HG03565 (cell line): ENCODE data around the gene TRMT11.
"Not testable (repeated sequence)": the region's sequence is repeated elsewhere in the genome, so short reads cannot be mapped to it uniquely, and the experiment has no call there.

Experiments
- ATAC-seq: cut with Tn5 transposase; IDR thresholded peaks from one replicate; pipeline ENCODE4 v1.9.1; 2021; ENCODE audit warnings: mild to moderate bottlenecking, moderate library complexity; ENCODE audit not compliant: unreplicated experiment

Gene TRMT11

DNA sequence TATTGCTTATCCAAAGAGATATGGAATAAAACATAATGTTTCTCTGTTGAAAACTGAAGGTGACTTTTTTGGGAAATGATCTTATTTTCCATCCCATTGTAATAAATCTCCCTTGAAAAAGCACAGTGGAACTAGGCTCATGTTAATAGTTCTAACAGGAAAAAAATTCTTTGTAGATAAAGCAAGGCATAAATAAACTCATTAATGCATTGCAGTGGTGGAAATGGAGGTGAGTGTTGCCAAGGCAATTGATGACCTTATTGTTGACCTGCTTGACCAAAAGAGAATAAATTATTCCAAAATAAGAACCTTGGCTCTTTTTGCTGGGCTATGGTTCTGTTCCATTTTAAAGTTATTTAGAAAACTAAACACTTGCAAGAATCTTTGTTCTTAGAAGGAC, 55.2 kb downstream of the TRMT11 start:
- no peak for ATAC-seq

DNA sequence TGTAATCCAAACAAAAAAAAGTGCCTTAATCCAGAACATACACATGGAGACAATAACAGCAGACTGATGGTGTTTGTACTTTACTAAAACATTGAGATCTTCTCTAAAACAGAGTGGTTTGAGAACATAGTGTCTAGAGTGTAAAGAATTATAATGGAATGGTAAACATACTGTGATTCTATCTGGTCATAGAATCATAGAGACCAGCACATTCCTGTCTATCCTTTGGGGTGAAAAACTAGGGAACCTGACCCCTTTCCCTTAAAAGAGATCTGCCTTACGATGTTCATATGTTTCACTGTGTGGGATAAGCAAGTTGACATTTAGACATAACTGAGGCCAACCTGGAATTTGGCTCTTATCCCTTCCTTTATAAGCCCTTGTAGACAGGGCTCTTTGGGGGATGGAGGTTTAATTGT, 55.7 kb downstream of the TRMT11 start:
- ATAC-seq: no peak

DNA sequence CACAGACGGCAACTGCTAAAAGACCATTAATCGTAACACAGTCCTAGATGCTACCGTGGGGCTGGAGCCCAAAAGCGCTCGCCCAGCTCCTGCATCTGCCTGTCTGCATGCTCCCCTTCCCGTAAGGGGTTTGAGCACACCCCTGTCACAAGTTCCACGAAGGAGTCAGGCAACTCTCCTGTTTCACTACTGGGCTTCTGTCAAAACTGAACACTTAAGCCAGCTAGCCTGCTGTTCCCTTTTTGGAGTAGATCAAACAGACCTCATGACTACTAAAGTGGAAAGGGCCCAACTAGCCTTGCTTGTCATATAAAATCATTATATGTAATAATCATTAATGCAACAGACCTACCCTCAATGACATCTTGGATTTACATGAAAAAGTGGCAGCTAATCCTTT, 61.3 kb downstream of the TRMT11 start:
- ATAC-seq: no peak

DNA sequence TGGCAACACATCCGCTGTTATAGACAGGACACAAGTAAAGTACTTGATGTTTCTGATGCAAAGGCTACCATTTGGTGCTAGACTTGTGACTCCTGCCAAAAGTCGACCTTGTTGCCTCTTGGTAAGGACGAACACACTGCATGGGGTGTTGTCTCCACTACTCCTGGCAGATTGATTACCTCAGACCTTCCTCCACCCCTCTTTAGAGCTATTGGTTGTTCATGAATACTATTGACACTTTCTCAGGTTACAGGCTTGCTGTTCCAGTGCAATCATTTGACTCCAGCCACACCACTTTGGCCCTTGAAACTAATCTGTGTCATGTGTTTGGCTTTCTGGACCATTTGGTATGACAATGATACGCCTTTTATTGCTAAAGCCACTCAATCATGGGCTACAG, 62.3 kb downstream of the TRMT11 start:
- ATAC-seq: no peak

DNA sequence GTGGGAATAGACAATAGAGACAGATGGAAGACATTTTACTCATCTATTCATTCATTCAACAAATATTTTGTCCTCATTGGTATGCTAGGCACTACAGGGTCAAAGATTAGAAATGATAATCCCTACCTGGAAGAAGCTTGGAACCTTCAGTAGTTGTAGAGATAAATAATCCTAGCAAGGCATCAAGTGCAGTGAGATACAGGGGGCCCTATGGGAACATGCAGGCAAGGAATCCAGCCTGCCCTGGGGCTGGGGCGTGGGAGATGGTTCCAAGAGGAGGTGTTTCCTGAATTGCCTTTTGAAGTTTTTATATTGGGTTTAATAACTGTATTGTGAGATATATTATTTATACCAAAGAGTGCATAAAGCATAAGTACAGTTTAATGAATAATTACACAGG, 64.5 kb downstream of the TRMT11 start:
- no peak for ATAC-seq

DNA sequence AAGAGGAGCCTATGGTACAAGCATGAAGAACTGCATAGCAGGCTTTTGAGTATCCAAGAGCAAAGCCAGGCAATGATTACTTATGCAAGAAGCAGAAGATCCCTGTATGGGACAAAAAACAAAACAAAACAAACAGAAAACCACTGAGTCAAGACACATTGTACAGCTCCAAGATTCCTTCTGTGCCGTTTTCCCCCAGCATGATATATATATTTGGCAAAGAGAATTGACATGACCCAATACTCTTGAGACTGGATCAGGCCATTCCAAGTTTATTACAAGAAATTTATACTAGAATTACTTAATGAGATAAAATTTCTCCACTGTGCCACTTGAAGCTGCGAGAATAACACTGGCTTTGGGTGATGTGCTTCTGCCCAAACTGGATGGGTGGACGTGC, 65.5 kb downstream of the TRMT11 start:
- ATAC-seq: no peak

DNA sequence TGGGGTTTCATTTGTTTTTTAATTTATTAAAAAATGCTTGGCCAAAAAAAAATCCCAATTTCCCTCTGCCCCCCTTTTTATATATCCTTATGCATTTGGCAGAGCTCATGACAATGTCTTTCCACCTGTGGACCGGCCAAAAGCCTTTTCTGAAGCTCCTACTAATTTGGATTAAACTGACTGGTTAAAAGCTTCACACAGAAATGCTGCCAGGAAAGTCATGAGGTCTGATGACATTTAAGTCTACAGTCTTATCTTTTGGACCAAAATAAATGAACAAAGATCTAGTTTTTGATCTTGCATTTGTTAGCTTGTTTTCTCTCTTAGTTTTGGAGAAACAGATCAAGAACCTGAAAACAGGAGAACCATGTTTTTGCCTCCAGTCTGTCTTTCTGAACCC, 66.1 kb downstream of the TRMT11 start:
- no peak for ATAC-seq

DNA sequence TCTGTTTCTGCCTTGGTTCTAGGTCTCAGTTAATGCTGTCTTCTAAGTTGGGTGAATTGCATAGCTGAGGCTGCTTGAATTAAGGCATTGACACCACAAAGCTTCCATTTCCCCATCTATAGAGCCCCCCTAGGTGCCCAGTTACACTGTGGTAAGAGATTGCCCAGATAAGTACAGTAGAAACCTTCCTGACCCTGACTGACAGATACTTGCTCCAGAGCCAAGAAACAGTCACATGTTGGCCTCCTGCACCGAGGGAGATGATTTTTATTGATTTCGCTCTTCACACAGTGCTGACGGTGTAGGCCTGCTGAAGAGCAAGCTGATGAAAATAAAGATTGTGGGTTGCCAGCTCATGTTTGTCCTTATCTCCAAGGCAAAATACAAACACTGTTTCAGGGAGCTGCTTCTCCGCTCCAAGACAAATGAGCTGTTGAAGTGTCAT, 67.9 kb downstream of the TRMT11 start:
- ATAC-seq: no peak

DNA sequence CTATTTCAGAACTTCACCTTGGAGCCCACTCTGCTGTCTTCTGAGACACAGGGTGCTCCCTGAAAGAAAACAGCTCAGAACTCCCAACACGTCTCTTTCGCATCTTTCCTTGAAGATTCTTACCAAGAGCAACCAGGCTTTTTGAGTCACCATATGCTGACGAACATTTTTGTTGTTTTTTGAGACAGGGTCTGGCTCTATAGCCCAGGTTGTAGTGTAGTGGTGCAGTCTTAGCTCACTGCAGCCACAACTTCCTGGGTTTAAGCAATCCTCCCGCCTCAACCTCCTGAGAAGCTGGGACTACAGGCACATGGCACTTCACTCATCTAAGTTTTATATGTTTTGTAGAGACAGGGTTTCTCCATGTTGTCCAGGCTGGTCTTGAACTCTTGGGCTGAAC, 68.5 kb downstream of the TRMT11 start:
- ATAC-seq: no peak

DNA sequence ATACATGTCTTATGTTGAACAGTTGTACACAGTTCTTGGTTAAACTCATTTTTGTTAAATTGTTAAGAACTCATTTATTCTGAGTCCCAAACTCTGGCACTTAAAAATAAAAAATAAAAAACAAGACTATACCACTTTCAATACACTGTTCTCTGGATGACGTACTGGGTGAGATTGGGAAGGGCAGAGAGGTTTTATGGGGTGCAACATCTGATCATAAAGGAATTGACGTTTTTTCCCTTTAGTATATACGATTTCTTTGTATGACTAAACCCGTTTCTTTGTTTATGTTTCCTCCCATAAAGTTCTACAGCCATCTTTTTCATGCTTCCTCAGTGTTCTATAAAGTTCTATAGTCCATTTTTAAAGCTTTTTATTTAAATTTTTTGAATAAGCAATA, 69.1 kb downstream of the TRMT11 start:
- ATAC-seq: no peak

DNA sequence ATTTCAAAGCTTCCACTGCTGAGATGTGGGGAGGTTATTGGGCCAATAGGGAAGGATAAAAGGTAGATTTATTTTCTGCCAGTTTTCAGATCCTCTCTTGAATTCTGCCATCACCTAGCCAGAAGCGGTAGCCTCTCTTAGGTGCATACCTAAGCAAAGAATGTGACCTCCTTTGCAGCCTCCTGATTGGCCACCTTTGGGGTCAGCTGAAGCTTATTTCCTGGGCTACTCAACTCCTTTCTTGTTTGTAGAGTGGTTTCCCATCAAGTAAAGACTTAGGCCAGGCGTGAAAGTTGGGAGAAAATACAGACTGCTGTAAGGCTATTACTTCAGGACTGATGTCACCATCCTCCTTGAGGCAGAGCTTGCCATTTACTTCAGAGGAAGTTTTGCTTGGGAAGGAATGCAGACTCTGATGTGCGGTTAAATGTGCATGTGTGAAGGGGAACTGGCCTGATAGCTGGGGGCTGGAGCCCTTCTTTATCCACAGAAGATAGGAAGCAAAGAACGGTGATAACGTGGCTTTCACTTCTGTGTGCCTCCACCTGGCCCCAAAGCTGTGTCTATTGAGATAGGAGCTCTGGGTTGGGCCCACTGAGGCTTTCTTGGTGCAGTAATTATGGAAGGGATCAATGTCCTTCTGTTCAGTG, 70.1 kb downstream of the TRMT11 start:
- ATAC-seq: no peak

DNA sequence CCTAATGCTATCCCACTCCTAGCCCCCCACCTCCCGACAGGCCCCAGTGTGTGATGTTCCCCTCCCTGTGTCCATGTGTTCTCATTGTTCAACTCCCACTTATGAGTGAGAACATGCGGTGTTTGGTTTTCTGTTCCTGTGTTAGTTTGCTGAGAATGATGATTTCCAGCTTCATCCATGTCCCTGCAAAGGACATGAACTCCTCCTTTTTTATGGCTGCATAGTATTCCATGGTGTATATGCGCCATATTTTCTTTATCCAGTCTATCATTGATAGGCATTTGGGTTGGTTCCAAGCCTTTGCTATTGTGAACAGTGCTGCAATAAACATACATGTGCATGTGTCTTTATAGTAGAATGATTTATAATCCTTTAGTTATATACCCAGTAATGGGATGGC, 71.7 kb downstream of the TRMT11 start:
- ATAC-seq: not testable (repeated sequence)

DNA sequence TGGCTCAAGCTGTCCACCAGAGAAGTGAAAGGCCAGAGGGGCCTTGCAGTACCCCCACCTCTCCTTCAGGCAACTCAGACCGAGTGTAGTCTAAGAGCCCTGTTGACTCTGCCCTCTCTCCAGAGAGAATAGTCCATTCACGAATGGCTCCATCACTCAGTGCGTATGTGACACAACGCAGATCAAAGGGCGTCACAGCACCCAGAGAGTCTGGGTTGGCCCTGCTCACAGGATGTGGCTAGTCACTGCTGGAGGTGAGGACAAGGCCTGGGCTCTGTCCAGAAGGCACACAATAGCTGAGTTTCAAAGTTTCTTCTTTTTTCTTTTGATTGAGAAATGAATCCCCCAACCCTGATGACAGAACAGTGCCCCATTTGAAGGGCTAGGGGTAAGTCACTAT, 74.1 kb downstream of the TRMT11 start:
- no peak for ATAC-seq

DNA sequence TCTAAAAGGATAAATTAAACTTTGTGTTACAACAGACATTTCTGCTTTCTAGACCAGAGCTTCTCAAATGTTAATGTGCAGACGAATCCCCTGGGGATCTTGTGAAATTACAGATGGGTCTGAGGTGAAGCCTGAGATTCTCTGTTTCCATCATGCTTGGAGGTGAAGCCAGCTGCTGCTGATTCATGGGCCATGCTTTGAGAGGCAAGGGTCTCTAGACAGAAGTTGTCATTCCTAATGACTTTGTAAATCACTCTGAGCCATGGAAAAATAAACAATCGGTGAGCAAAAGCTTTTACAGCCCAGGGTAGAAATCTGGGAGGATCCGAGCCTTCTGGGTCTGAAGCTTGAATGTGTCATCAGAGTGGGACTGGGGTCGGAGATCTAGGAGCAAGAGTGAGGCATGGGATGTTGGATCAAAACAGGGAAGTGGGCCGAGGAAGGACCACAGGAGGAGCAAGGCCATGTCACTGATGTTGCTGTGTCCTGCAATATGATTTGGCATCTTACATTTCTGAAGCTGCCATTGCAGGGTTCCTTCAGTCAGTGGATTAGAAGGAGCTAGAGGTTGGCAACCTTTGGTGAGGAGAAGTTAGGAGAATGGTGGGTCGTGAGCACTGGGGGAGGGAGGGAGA, 77.3 kb downstream of the TRMT11 start:
- ATAC-seq: peak; percentile 68

DNA sequence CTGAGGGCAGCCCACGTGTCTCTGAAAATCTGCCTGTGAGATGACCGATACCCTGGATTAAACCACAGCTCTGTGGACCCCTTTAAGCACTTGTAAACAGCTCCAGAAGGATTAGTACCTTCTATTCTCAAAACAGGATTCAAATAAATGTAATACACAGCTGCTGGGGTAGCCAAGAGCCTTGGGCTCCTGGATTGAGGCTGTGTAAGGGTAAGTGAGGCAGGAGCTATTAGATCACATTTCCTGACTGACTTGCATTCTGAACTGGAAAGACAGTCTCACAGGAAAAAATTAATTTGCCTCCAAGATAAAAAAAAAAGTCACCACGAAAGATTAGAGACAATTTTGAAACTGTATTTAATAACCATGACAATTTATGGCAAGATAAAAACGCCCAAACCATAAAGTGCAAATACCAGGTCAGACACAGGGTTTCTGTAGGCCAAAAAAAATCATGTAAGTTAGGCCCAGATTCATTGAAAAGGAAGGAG, 78.0 kb downstream of the TRMT11 start:
- ATAC-seq: no peak

DNA sequence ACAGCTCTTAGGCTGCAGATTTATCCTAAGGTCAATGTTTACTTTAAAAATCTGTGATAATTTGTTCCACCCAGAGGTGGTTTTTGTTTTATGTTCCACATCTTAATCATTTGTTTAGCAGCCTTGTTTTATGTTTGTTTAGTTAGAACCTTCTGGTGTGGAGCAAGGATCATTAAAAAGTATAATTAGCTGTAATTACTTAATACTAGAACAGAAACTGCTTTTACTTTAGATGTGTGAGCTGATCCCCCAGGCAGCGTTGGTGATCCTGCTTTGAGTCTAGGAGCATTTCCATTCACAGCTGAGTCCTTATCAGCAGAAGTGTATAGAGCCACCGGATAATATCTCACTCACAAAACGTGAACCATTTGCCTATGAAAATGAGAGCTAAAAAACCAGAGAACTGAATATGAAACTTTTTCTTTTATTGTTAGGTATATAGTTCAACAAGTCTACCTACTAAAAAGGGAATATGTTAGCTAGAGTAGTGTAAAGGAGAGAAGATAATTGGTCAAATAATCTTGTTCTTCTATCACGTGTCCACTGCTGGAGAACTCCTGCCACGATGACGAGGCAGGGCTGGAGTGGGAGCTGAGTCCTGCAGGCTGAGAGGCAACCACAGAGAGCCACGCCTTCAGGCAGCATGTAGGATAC, 78.5 kb downstream of the TRMT11 start:
- ATAC-seq: no peak

DNA sequence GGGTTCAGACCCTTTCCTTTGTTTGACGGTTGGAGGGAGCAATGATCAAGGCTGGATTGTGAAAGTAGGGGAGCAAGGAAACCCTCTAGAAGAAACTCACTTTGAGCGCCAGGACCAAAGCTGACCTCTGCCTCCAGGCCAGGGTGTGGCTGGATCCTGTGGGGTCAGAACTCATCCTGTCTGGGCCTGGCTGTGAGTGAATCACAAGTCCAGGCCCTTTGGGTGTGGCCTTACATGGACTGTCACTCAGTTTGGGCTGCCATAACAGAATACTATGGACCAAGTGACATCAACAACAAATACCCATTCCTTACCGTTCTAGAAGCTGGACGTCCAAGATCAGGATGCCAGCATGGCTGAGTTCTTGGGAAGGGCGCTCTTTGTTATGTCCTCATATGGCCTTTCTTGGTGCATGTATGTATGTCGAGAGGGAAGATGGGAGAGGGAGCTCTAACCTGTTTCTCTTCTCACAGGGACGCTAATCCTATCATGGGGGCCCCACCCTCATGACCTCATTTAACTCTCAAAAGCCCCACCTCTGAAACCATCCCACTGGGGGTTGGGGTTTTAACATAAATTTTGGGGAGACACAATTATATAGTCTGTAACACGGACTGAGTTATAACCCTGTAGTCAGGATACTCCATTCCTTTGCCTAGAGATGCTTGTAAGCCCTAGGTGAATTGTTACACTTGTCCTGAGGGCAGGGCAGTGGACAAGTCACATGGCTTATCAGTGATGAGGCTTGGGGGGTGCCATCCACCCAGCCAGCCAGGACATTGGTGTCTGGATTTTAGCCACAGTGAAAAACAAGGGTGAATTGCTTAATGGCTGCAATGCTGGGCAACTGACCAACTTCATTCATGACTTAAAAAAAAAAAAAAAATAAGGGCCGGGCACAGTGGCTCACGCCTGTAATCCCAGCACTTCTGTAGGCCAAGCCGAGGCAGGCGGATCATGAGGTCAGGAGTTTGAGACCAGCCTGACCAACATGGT, 80.0 kb downstream of the TRMT11 start:
- ATAC-seq: no peak

DNA sequence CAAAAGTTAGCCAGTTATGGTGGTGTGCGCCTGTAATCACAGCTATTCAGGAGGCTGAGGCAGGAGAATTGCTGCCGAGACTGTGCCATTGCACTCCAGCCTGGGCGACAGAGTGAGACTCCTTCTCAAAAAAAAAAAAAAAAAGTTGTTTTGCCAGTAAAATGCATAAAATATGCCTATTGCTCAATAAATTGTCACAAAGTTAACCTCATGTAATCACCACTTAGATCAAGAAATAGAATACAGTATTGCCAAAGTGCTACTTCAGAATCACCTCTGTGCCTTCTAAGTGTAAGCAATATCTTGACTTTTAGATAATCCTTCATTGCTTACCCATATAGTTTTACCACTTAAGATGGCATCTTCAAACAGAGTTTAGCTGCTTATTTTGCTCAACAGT, 80.7 kb downstream of the TRMT11 start:
- ATAC-seq: no peak

DNA sequence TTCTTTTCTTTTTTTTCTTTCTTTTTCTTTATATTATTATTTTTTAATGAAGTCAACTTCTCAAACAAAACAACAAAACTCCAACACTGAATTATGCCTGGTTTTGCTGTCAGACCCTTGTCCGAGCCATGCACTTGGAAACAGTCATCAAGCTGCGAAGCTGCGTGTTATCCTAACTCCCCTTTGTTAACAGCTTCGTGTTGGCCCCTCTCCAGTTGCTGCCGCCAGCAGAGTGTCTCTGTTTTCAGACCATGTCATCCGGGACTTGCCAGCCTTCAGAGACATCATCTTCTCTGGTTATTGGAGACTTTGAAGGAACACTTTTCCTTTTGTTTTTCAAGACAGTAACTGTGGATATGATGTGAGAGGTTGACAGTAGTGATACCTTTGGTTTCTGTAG, 83.1 kb downstream of the TRMT11 start:
- no peak for ATAC-seq

DNA sequence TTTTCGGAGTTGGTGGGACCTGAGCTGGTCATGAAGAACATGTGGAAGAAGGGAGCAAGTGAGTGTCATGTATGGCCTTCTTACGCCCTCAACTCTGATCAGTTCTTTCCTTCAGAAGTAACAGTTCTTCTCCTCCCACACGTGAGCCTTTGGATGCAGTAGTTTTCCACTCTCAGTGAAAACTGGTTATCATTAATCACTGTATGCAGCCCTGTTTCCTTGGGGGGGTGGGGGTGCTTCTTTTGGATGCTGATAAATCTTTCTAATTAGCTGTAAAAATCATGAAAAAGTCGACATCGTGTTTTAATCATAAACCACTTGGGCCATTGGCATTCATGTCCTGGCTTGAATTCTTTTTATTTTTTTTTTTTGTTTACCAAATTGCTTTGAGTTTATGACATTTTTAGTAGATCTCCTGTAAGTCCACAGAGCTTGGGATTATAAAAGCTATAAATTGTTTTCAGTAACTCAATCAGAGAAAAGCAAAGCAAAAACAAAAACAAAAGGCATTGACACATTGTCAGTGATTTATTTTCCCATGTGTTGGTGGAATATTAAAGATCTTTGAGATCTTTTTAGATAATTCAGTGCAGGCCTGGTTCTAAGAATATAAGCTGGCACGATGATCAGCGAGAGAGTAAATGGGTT, 84.8 kb downstream of the TRMT11 start:
- ATAC-seq: no peak

DNA sequence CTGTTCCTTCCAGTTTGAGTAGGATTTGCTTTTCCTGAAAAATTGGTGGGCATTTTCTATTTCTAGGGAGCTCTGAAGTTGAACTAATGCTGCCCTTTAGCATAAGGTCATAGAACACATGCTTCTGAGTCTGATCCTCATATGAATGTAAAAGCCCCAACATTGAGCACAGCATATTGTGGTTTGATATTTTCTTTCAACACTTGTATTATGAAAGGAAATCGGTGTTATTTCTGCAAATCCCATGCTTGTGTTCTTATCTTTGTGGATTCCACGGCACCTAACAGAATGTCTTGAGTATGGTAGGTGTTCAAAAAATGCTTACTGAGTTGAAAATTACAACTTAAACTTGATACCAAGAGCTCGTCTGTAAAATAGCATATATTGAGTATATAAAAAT, 85.8 kb downstream of the TRMT11 start:
- ATAC-seq: no peak
